GM18861 (cell line): ENCODE results near the gene CASD1.
A peak's percentile ranks its signal among the peaks of the same experiment; 100 is the strongest.

Experiments
- ATAC-seq: cut with Tn5 transposase; IDR thresholded peaks from one replicate; pipeline ENCODE4 v1.9.1; 2021; ENCODE audit not compliant: unreplicated experiment

CASD1 gene

DNA sequence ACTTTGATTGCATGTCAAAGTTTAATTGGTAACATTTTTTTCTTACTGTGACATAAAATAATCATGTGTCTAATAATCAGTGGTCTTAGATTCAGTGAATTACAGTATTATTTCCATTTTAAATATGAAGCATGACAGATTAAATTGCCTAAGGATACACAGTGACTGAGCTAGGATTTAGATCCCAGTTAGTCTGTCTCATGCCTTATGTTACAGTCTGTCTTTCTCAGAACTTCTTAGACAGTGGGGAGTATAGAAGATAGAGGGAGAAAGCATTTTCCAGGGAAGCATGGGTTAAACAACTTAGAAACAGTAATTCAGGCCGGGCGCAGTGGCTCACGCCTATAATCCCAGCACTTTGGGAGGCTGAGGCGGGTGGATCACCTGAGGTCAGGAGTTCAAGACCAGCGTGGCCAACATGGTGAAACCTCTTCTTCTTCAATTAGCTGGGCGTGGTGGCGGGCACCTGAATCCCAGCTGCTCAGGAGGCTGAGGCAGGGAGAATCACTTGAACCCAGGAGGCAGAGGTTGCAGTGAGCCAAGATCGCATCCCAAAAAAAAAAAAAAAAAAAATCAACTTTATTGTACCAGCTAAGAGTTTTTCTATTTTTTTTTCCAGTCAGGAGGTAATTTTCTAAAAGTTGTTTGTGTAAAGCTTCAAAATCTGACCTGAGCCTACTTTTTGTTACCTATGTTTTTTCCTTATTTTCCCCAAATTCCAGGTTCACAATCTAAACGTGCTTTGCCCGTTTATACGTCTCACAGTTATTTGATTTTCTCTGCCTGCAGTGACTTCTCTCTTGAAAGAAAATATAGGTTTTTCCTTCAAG is 3.3 kb downstream of the CASD1 start:
- no peak for ATAC-seq

DNA sequence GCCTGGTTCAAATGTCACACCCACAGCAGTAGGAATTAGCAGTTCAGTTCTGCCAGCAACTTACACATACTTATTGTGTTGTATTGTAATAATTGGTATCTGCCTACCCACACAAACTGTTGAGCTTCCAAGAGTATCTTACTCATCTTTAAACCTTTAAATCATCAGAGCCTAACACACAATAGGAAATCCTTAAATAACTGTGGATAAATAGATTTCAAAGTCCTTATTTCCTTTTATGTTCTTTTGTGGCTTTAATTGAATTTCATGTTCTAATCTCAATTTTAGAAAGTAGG is 3.9 kb downstream of the CASD1 start:
- no peak for ATAC-seq

DNA sequence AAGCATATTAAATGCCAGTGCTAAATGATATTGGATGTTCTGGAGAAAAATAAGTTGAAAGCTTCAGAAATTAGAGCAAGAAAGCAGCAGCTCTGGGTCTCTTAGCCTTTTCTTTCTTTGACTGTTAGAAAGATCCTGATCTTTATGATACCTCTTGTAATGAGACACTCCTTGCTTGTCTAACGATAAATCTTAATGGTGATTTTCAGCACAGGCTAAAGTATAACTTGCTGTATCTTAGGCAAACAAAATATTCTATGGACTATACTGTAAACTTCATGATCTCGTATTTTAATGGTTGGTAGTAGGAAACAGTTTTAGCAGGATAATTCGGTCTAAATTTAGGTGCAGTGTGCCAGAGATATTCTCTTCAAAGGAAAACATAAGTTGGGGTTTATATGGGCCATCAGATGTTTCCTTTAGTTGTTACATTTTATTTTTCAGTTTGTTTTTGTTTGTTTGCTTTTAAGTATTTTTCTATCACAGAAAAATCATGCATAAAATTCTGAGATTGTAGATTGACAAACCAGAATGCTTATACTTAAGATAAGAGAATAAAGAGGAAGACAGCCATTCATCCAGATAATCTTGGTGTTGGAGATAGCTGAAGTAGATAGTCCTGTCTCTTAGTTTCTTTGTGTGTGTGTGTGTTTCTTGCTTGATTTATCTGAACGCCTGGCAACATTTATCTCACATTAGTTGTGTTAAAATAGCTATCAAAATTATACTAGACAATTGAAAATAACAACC is 4.7 kb downstream of the CASD1 start:
- no peak for ATAC-seq

DNA sequence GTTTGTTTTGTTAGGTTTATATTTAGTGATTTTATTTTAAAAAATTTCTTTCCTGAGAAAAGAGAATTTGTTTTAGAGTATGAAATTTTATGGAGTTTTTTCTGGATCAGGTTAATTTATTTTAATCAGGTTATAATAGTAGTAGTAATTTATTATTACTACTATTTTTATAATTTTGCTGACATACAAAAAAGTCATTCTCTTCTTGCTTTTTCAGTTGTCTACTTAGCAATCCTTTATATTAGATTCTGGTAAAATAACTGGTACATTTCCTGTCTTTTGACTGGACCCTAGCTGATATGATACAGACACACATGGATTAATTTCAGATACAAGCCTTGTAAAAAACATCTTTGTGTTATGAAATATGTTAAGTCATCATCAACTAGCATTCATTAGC is 5.3 kb downstream of the CASD1 start:
- no peak for ATAC-seq

DNA sequence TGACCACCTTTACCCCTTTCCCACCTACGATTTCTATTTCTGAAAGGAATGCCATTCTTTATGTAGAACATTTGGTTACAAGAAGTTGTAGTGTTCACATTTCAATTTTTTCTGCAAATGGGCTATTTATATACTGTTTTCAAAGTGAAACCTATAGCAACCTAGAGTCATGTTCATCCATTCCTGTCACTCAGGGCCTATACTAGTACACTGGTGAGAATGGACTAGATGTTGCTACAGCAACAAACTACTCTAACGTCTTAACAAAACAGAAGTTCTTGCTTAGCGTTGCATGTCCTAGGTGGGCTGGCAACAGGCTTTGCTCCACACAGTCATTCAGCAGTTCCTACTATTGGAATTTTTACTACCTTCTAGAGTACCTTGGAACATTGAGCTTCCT is 16.3 kb downstream of the CASD1 start:
- ATAC-seq, result no peak

DNA sequence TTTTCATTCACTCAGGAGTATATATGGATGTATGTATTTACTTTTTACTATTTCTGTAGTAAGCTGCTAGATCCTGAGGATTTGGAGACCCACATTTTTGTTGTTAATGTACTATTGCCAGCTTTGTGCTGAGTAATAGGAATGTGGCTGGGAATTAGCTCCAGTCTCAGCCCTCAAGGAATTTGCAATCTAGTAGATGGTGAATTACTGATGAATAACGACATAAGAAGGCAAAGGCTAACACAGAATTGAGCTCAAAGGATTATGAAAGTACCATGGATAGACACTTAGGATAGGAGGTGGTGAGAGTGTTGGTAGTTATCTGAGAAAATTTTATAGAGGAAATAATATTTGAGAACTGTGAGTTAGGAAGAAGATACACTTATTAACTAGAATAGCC is 19.9 kb downstream of the CASD1 start:
- no peak for ATAC-seq

DNA sequence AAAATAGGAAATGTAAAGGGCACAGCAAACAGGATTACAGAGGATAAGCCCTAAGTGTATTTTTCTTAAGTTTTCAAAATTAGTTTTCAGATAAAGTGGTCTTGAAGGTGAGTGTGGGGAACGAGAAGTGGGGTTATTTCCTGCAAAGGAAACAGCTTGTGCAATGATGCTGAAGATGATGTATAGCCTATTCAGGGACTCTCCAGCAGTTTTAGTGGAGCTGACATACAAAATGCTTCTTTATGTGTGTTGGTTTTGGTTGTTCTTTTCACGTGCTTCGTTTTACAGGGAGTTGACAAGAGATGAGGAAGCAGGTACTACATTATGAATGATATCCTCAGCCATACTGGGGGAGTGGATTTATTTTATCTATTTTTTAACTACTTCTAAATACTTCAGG is 20.5 kb downstream of the CASD1 start:
- no peak for ATAC-seq

DNA sequence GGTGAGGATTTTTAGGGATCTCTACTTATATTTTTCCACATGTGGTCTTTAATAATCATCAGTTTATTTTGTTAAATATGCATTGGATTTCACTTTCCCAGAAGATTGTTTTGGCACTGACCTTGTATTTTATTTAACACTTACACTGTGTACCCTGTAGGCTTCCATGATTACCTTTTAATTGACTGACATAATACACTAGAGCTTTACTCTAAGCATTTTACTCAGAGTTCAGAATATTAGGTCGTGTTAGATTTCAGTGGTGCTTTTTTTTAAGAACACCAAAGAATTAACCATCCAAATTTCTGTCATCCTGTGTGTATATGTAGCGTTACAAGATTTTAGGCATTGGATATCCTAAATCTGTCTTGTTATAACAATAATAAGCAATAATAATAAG is 23.1 kb downstream of the CASD1 start:
- ATAC-seq, result no peak

DNA sequence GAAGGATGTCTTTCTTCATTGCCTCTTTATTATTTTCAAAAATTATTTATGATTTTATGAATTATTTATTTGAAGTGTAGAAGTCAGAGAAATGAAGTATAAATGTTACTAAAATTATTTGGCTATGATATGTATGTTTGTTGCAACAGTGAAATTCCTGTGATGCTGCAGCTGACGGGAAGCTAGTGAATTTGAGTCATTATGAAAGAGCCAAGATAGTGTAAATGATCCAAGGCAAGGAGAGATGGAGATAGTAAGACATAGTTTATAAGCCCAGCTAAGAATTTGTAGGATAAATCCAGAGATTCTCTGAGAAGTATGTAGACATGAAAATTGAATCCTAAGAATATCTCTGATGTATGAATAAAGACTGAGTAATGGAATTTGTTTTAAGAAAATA is 30.8 kb downstream of the CASD1 start:
- no peak for ATAC-seq

DNA sequence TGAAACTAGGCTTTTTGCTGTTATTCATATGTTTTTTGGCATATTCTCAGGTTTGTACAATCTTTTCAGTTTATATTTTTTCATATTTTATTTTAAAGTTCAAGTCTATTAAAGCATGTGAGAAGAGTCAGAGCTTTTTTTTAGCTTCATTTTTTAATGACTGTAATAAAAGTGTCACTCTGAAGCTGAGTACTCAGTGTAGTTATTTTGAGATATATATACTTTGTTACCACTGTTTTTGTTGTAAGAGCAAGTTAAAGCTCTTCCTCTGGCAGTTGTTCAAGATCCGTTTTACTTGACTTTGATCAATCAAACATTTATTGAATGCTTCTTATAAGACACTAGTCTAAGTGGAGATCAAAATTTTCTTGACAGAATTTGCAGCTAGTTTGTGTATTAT is 37.5 kb downstream of the CASD1 start:
- no peak for ATAC-seq

DNA sequence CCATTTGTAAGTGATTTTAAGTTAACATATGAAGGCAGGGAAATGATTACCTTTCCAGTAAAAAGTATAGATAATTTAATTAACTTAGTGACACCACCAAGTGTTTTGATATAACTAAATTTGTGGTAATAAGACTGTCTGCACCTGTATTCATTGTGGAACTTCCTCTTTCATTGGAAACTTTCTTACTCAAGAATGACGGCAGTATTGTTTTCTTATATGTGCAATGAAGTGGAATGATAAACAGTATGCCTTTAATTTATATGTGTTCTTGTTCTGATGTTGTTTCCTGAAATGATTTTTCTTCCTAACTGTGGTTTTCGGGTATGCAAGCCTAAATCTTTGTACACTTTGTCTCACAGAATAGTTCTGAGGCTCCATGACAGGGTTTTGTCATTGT is 46.4 kb downstream of the CASD1 start:
- peak; percentile 70 for ATAC-seq

DNA sequence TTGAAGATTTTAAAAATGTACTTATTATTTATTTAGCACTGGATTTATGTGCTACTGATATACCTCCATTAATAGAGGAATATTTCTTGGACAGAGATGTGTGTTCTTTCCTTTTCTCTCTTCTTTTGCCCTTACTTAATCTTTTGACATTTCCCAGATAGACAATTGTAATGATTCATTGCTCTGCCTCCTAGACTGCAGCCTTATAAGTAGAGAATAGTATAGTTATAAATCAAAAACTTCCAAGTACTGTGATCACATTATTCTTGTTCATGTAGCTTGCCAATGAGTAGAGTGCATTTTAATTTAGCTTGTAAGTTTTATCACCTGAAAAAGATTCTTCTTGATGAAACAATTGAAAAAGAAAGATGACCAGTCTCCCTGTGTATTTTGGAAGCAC is 47.6 kb downstream of the CASD1 start:
- no peak for ATAC-seq

DNA sequence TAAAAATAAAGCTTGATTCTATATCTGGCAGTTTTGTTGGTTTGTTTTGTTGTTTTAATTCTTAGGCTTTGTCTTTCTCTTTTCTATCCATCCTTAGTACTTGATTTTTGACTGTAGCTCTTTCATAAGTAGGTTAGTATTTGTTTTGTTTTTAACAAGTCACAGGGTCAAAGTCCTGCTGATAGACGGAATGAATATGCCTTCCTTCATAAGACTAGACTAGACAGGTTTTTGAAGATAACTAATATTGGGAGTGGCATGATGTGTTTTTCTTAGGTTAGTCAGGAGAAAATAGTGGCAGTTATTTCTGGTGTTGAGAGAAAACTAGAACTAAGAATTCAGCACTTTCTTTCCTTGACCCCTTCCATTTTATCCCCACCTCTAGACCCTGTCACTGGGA is 50.4 kb downstream of the CASD1 start:
- no peak for ATAC-seq

DNA sequence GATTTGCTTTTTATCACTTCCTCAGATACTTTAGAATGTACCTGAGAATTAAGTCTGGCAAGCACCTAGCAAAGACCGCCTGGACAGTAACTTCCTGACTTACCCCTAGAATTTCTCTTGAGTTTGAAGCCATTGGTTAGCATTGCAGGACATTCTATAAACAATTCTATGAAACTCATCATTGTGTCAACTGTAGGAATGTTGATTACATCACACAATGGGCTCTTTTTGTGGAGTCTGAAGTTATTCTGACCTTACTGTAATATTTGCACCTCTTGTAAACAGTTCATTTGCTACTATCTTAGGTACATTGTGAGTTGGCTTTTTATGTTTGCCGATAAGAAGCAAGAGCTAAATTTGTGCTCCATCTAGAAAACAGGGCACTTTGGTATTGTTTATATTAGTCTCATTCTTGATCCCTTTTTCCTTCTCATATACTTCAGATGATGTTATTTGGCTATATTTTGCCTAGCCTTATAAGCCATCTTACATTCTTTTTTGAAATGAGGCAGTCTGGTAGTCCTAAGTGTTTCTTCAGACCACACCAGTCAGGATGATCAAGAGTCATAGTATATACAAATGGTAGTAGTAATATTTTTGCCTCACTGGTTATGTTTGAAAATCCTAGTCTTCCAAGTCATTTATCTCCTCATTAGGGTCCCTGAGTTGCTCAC is 52.4 kb downstream of the CASD1 start:
- no peak for ATAC-seq

DNA sequence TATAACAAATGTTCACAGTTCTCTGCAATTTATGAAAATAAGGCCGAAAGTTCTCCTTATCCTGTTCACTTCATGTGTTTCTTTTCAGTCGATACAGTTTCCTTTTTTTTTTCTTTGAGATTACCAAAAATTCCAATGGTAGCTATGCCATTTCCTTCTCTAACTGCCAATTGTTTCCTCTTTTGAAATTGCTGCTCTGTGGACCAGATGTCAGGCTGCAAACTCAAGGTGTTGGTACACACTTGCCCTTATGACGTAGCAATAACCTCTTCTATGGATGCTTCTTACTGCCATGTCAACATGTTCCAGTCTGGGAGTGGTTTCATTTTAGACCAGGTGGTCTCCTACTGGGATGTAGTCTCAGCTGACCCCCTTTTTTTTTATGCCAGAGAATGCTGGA is 52.9 kb downstream of the CASD1 start:
- no peak for ATAC-seq

DNA sequence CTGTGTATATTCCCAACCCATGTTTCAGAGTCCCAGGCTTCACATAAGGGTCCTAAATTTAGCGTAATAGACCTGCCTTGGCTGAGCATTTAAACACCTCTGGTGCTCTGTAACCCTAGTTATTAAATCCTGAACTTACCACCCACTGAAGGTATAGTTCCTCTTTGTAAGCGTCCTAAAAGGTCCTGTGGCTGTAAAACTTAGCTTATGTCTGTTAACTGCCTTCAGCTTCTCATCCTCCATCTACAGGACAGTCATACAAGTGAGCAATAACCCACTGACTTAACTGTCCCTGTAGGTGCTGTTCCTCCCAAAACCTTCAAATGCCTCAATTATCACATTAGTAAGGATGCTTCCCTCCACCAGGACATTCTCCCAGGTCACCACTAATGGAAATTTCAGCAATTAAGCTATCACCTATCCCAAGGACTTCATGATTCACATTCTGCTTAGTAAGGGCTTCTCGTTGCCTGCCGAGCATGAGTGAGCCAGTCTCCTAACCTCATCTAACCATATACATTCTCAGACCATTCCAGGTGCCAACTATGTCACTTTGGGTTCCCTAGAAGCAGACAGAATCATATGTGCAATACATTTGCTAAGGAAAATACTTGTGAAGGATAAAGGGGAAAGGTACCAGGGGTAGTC is 55.8 kb downstream of the CASD1 start:
- no peak for ATAC-seq

DNA sequence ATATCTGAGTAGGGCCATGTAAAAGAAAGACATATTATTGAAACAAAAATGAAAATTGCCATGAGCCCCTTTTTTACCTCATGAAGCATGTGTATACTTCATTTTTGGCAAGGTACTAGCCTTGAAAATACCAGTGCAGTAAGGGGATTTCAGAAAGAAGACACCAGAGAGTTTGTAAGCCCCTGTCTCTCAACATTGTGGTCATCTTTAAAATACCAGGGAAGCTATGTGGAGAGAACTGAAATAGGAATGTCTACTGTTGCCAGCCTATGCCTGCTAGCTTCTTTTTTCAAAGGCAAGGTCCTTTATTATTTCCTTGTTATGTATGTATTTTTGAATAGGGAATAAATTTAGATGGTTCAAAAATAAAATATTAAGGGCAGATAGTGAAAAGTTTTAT is 57.8 kb downstream of the CASD1 start:
- no peak for ATAC-seq

DNA sequence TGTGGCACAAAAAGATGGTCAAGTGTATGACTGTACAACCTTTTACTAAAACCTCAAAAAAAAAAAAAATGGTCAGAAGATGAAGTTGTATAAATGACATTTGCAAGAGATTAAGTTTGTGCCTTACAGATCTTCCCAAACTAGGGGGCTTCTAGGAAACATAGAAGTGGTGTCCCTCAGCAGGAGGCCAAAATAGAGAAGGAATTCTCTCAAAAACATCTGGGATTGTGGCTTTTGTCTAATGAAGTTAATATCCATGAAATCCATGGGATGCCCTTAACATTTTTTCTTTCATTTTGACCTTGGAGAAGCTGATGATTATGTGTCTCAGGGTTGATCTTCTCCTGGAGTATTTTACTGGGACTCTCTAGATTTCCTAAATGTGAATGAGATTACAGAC is 62.2 kb downstream of the CASD1 start:
- no peak for ATAC-seq

DNA sequence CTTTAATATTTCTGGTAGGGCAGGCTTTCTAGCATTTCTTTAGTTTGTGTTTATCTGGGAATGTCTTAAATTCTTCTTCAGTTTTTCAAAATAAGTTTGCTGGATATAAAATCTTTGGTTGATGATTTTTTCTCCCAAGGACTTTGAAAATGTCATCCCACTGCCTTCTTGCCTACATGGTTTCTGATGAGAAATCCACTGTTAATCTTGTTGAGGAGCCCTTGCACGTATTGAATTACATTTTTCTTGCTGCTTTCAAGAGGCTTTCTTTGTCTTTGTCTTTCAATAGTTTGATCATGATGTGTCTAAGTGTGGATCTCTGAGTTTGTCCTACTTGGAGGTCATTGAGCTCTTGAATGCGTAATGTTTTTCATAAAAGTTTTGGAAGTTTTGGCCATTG is 66.0 kb downstream of the CASD1 start:
- no peak for ATAC-seq

DNA sequence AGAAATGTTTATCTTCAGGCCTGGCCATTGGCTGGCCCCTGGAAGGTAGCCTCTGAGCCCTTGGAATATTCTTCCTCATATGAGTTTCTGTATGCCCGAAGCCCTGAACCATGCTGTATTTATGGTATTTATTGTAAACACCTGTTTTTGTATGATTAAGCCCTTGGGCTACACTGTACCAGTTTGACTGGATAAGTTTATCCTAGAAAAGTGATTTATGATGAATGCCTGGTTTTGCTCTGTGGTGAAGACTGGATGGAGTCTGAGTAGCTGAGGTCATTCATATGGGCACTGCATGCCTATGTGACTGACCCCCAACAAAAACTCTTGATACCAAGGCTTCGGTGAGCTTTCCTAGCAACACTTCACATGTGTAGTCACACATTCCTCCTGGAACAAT is 66.7 kb downstream of the CASD1 start:
- no peak for ATAC-seq

DNA sequence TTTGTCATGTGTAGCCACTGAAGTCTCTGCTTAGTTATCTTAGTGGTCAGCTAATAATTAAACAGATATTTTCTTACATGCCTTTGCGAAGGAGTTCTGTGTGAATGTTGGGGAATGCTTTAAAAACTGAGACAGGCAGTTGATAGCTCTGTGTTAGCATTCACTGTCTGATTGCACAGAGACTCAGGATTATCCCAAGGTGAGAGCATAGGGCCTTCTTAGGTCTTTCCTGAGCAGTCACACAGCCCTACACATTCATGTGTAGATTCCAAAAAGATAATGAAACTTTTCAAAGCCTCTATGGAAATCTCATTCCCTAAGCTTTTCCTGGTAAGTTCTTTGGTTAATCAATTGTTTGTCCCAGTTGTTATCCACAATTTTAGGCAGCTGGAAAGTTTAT is 67.7 kb downstream of the CASD1 start:
- no peak for ATAC-seq

DNA sequence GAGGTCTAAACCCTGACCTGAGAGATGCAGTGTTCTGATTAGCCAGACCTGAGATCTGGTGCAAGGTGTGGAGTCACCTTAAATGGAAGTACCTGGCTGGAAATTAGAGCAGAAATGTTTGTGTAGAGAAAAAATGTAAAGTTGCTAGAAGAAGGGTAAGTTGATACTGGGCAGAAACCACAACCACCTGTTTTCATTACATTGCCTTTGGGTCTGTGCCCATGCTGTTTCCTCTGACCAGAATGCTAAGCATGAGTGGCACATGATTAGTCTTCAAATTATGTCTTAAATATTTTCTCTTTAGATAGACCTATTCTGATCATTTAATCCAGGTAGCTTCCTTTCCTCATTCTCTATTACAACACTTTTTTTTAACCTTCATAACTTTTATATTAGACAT is 69.0 kb downstream of the CASD1 start:
- ATAC-seq, result no peak
